KMS-11 (cell line): ENCODE data around the gene SUN1.

ENCODE experiments used
- H2AFZ ChIP-seq: fragments of 200-600 bp; sonication (generic); 2 replicates; pipeline ENCODE4 v1.6.1; 2016; ENCODE audit warnings: antibody characterized with exemption, mixed run types, low read depth
- H3K27ac ChIP-seq: fragments of 200-600 bp; sonication (generic); 2 replicates; pipeline ENCODE4 v1.6.1; 2016; ENCODE audit warnings: mild to moderate bottlenecking, mixed run types
- H3K27me3 ChIP-seq: fragments of 200-600 bp; sonication (generic); 2 replicates; pipeline ENCODE4 v1.6.1; 2017; ENCODE audit warnings: mild to moderate bottlenecking, low read depth, mixed run types, moderate library complexity; ENCODE audit not compliant: insufficient read depth
- H3K36me3 ChIP-seq: fragments of 200-600 bp; sonication (generic); 2 replicates; pipeline ENCODE4 v1.6.1; 2017; ENCODE audit warnings: mild to moderate bottlenecking, mixed run types; ENCODE audit not compliant: insufficient read depth
- H3K4me1 ChIP-seq: fragments of 200-600 bp; sonication (generic); 2 replicates; pipeline ENCODE4 v1.6.1; 2016; ENCODE audit warnings: mild to moderate bottlenecking, low read depth, mixed run types; ENCODE audit not compliant: poor library complexity, severe bottlenecking
- H3K4me2 ChIP-seq: fragments of 200-600 bp; sonication (generic); 2 replicates; pipeline ENCODE4 v1.7.0; 2016; ENCODE audit warnings: mild to moderate bottlenecking, mixed run types
- H3K4me3 ChIP-seq: fragments of 200-600 bp; sonication (generic); IDR thresholded peaks from 2 replicates; pipeline ENCODE4 v1.6.1; 2017; ENCODE audit warnings: low read depth, low read length, mixed read lengths; ENCODE audit not compliant: insufficient read depth
- H3K79me2 ChIP-seq: fragments of 200-600 bp; sonication (generic); 2 replicates; pipeline ENCODE4 v1.6.1; 2016; ENCODE audit warnings: low read depth, mixed run types; ENCODE audit not compliant: insufficient read depth
- H3K9ac ChIP-seq: fragments of 200-600 bp; sonication (generic); 2 replicates; pipeline ENCODE4 v1.6.1; 2016; ENCODE audit warnings: mild to moderate bottlenecking, mixed run types
- H4K20me1 ChIP-seq: fragments of 200-600 bp; sonication (generic); 2 replicates; pipeline ENCODE4 v1.6.1; 2016; ENCODE audit warnings: mild to moderate bottlenecking, mixed run types; ENCODE audit not compliant: insufficient read depth
- TF ChIP-seq, protein P1 (sequence below): fragments of 200-600 bp; sonication (generic); conservative IDR thresholded peaks from 2 replicates; pipeline ENCODE4 v1.6.1; 2017; ENCODE audit warnings: low read depth, mild to moderate bottlenecking, antibody characterized with exemption, low read length, moderate library complexity, mixed read lengths

Gene SUN1

DNA sequence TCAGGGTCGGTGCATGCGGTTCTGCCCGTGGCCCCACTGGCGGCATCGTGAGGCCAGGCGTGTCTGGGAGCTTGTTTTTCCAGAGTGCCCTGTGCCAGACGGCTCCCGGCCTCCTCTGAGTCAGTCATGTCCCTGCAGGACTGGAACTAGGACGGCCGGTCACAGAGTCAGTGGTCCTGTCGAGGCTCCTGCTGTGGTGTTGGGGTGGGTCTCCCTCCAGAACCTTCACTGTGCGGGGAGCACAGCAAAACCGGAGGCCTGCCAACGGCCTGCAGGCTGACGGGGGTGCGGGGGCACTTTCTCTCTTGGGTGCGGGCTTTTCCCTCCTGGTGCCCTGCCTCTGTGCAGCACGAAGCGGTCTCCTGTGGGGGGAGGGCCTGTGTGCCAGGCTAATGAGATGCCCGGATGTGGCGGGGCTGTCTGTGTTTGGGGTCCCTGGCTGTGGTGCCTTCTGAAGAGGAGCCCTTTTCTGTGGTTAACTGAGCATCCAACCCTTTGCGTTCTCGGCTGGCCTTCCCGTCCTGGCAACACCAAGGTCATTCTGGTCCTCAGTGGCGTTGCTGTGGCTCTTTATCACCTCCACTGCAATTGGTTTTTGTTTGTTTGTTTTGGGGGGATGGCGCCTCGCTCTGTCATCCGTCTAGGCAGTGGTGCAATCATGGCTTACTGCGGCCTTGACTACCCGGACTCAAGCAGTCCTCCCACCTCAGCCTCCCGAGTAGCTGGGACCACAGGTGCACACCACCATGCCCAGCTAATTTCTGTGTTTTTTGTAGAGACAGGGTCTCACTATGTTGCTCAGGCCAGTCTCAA lies 52.1 kb downstream of the SUN1 start:
- Histone ChIP-seq H3K27ac (no peak overlapping the region), H3K4me3 (no peak overlapping the region), H3K4me2 (no peak overlapping the region), H2AFZ (no peak overlapping the region), H4K20me1 (no peaks in the 10 kb centered on the region), H3K79me2 (peaks cover 66% of the 10 kb centered on the region), H3K9ac (no peak overlapping the region), H3K36me3 (no peaks in the 10 kb centered on the region), H3K27me3 (no peaks in the 10 kb centered on the region), H3K4me1 (no peaks in the 10 kb centered on the region)
- TF ChIP-seq, protein P1, sequence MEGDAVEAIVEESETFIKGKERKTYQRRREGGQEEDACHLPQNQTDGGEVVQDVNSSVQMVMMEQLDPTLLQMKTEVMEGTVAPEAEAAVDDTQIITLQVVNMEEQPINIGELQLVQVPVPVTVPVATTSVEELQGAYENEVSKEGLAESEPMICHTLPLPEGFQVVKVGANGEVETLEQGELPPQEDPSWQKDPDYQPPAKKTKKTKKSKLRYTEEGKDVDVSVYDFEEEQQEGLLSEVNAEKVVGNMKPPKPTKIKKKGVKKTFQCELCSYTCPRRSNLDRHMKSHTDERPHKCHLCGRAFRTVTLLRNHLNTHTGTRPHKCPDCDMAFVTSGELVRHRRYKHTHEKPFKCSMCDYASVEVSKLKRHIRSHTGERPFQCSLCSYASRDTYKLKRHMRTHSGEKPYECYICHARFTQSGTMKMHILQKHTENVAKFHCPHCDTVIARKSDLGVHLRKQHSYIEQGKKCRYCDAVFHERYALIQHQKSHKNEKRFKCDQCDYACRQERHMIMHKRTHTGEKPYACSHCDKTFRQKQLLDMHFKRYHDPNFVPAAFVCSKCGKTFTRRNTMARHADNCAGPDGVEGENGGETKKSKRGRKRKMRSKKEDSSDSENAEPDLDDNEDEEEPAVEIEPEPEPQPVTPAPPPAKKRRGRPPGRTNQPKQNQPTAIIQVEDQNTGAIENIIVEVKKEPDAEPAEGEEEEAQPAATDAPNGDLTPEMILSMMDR, result no peak

DNA sequence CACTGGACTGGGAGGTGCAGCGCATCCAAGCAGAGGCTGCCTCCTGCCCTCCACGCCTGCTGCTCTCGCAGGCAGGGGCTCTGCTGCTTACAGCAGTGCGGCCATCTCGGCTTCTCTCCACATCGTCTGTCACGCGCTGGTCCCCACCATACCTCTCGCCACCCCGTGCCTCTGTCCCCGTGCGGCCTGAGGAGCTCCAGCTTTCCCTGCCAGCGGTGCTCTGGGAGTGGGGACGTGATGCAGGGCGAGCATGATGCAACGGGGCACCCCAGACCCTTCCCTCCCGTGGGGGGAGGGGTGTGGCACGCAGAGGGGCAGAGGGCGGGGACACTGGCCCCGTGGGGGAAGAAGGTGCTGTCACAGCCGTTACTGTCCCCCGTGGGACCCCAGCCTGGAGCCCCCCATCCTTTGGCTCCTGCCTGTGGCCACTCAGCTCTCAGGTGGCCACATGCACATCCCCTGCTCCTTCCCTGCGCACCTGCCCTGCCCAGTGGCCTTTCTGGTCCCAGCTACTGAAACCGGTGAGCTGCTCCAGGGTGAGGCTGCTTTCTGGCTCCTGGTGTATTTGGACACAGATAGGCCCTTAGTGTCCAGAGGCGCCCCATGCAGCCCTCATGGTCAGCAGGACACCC lies 53.1 kb downstream of the SUN1 start:
- Histone ChIP-seq H3K27ac (no peak overlapping the region), H3K27me3 (no peaks in the 10 kb centered on the region), H3K9ac (no peak overlapping the region), H2AFZ (no peak overlapping the region), H4K20me1 (no peaks in the 10 kb centered on the region), H3K4me2 (no peak overlapping the region), H3K79me2 (peaks cover 56% of the 10 kb centered on the region), H3K4me3 (no peak overlapping the region), H3K4me1 (no peaks in the 10 kb centered on the region), H3K36me3 (no peaks in the 10 kb centered on the region)
- TF ChIP-seq, protein P1, result no peak

DNA sequence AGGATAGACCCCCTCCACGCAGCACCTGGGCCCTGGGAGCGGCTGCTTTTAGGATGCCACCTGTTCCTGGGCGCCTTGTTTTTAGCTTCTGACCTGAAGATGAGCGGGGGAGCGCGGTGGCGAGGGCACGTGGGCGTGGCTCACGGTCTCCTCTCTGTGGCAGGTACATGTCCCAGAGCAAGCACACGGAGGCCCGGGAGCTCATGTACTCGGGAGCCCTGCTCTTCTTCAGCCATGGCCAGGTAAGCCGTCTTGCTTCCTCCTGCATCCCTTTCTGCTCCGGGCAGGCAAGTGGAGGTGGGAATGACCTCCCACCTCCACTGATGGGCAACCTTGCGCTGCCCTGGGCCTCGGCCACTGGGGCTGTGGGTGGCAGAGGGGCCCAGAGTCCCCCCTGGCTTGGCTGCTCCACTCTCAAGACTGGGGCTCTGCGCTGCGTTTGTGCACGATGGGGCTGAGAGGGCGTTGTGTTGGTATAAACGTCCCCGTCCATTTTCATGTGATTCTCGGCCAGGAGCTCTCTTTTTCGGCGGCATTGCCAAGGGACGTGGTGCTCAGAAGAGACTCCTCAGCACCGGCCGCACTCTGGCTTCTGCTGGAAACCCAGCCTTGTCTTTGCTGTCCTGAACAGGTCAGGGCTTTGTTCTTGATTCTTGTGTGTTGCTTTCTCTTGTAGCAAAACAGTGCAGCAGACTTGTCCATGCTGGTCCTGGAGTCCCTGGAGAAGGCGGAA lies 53.8 kb downstream of the SUN1 start:
- peaks cover 49% of the 10 kb centered on the region for H3K79me2 ChIP-seq
- TF ChIP-seq, protein P1, result no peak
- H4K20me1 ChIP-seq, result no peaks in the 10 kb centered on the region
- no peaks in the 10 kb centered on the region for H3K27me3 ChIP-seq
- H3K4me1 ChIP-seq, result no peaks in the 10 kb centered on the region
- H3K27ac ChIP-seq, result no peak overlapping the region
- no peak overlapping the region for H3K4me3 ChIP-seq
- no peak overlapping the region for H3K4me2 ChIP-seq
- H3K36me3 ChIP-seq, result no peaks in the 10 kb centered on the region
- H3K9ac ChIP-seq, result no peak overlapping the region
- H2AFZ ChIP-seq, result no peak overlapping the region

DNA sequence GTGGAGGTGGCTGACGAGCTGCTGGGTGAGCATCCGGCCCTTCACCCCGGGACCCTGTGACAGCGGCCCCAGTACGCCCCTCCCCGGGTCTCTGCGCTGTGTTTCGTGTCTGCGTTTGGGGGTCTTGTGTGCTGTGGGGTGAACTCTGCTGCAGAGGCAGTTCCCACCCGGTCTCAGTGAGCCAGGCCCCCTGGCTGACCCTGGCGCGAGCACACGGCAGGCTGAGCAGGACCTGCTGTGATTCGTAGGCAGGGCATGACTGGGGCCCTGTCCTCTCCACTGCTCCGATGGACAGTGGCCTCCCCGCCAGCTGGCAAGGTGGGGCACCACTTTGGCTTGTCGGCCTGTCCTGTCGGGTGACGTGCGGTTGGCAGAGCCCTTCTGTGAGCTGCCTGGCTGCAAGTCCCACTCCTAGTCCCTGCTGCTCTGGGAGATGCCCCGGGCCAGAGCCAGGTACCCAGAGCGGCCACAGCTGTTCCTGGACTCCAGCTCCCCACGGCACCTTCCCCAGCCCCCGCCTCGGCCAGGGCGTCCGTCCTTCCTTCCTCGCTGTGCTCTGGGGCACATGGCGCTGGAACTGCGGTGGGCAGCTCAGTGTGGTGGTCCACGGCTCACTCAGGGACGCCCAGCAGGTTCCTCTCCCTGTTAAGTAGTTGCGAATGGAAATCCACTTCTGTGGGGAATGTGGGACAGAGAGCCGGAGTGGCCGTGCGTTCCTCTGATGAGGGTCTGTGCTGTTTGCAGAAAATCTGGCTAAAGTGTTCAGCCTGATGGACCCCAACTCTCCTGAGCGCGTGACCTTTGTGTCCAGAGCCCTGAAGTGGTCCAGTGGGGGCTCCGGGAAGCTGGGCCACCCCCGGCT lies 54.6 kb downstream of the SUN1 start:
- Histone ChIP-seq H3K27me3 (no peaks in the 10 kb centered on the region), H3K27ac (no peak overlapping the region), H4K20me1 (no peaks in the 10 kb centered on the region), H3K4me3 (no peak overlapping the region), H2AFZ (no peak overlapping the region), H3K79me2 (peaks cover 42% of the 10 kb centered on the region), H3K4me1 (no peaks in the 10 kb centered on the region), H3K4me2 (no peak overlapping the region), H3K9ac (no peak overlapping the region), H3K36me3 (no peaks in the 10 kb centered on the region)
- TF ChIP-seq, protein P1, result no peak
